H9 (cell line): Measurements from ENCODE around the gene TMEM125. TPM values are rescaled to one million over a fixed set of nuclear protein-coding genes. Genes with fewer than 3 reads are reported as not detected.

Experiments
- DNase-seq: peaks from one replicate; pipeline ENCODE4 v3.0.0-alpha.2; 2017
- H2AFZ ChIP-seq: one replicate; pipeline ENCODE4 v1.6.1; 2013; ENCODE audit warnings: mild to moderate bottlenecking, low read length, control low read depth, moderate library complexity
- H2AK5ac ChIP-seq: 2 replicates; pipeline ENCODE4 v1.6.1; 2013; ENCODE audit warnings: low read length, control low read depth, mixed read lengths; ENCODE audit not compliant: insufficient read length
- H2BK120ac ChIP-seq: one replicate; pipeline ENCODE4 v1.6.1; 2013; ENCODE audit warnings: low read depth, mild to moderate bottlenecking, low read length, control low read depth, inconsistent platforms; ENCODE audit not compliant: poor library complexity, severe bottlenecking
- H2BK12ac ChIP-seq: 2 replicates; pipeline ENCODE4 v1.6.1; 2013; ENCODE audit warnings: low read length, control low read depth, mixed read lengths, low read depth; ENCODE audit not compliant: insufficient read length
- H2BK15ac ChIP-seq: 2 replicates; pipeline ENCODE4 v1.6.1; 2013; ENCODE audit warnings: low read depth, low read length, control low read depth
- H2BK20ac ChIP-seq: one replicate; pipeline ENCODE4 v1.6.1; 2013; ENCODE audit warnings: low read depth, mild to moderate bottlenecking, low read length, control low read depth, inconsistent platforms; ENCODE audit not compliant: poor library complexity, severe bottlenecking
- H2BK5ac ChIP-seq: 2 replicates; pipeline ENCODE4 v1.6.1; 2013; ENCODE audit warnings: low read length, control low read depth, mixed read lengths; ENCODE audit not compliant: insufficient read length
- H3K14ac ChIP-seq: 2 replicates; pipeline ENCODE4 v1.6.1; 2013; ENCODE audit warnings: low read length, control low read depth; ENCODE audit not compliant: insufficient read depth
- H3K18ac ChIP-seq: 2 replicates; pipeline ENCODE4 v1.6.1; 2013; ENCODE audit warnings: low read depth, mild to moderate bottlenecking, mixed read lengths, low read length, control low read depth; ENCODE audit not compliant: insufficient read length
- H3K23ac ChIP-seq: 2 replicates; pipeline ENCODE4 v1.6.1; 2013; ENCODE audit warnings: low read length, control low read depth, mixed read lengths, low read depth; ENCODE audit not compliant: insufficient read length
- H3K23me2 ChIP-seq: 2 replicates; pipeline ENCODE4 v1.6.1; 2013; ENCODE audit warnings: low read depth, mild to moderate bottlenecking, mixed read lengths, low read length, control low read depth; ENCODE audit not compliant: insufficient read length, poor library complexity, severe bottlenecking
- H3K27ac ChIP-seq: 2 replicates; pipeline ENCODE4 v1.5.1; 2013; ENCODE audit warnings: low read length, control low read depth, mixed read lengths, low read depth; ENCODE audit not compliant: insufficient read length
- H3K27me3 ChIP-seq: 2 replicates; pipeline ENCODE4 v1.6.1; 2013; ENCODE audit warnings: low read length, control low read depth, inconsistent platforms; ENCODE audit not compliant: insufficient read depth
- H3K4ac ChIP-seq: 2 replicates; pipeline ENCODE4 v1.6.1; 2013; ENCODE audit warnings: low read depth, mild to moderate bottlenecking, control low read depth, inconsistent platforms, low read length, moderate library complexity
- H3K4me1 ChIP-seq: 2 replicates; pipeline ENCODE4 v1.6.1; 2013; ENCODE audit warnings: low read length, control low read depth, inconsistent platforms; ENCODE audit not compliant: insufficient read depth
- H3K4me2 ChIP-seq: 2 replicates; pipeline ENCODE4 v1.6.1; 2013; ENCODE audit warnings: low read length, control low read depth, mixed read lengths; ENCODE audit not compliant: insufficient read length, insufficient read depth
- H3K56ac ChIP-seq: 2 replicates; pipeline ENCODE4 v1.6.1; 2013; ENCODE audit warnings: low read depth, mild to moderate bottlenecking, mixed read lengths, low read length, control low read depth; ENCODE audit not compliant: insufficient read length
- H3K79me1 ChIP-seq: 2 replicates; pipeline ENCODE4 v1.6.1; 2013; ENCODE audit warnings: low read depth, mild to moderate bottlenecking, moderate library complexity, low read length, control low read depth, inconsistent platforms; ENCODE audit not compliant: insufficient read depth, poor library complexity, severe bottlenecking
- H3K79me2 ChIP-seq: 2 replicates; pipeline ENCODE4 v1.6.1; 2013; ENCODE audit warnings: low read length, control low read depth, inconsistent platforms; ENCODE audit not compliant: insufficient read depth
- H3K9ac ChIP-seq: 2 replicates; pipeline ENCODE4 v1.6.1; 2013; ENCODE audit warnings: low read length, control low read depth, mixed read lengths; ENCODE audit not compliant: insufficient read length; ENCODE audit errors: extremely low read depth
- H3K9me3 ChIP-seq: one replicate; pipeline ENCODE4 v1.6.1; 2013; ENCODE audit warnings: low read depth, low read length, inconsistent platforms; ENCODE audit not compliant: control insufficient read depth
- H3T11ph ChIP-seq: one replicate; pipeline ENCODE4 v1.6.1; 2013; ENCODE audit warnings: mild to moderate bottlenecking, low read length, control low read depth, inconsistent platforms
- H4K20me1 ChIP-seq: one replicate; pipeline ENCODE4 v1.6.1; 2013; ENCODE audit not compliant: control insufficient read depth, insufficient read length, insufficient read depth
- H4K5ac ChIP-seq: 2 replicates; pipeline ENCODE4 v1.6.1; 2013; ENCODE audit warnings: low read depth, mild to moderate bottlenecking, mixed read lengths, low read length, control low read depth; ENCODE audit not compliant: insufficient read length
- H4K8ac ChIP-seq: replicated peaks from 2 replicates; pipeline ENCODE4 v1.6.1; 2013; ENCODE audit warnings: low read length, control low read depth, mixed read lengths, low read depth; ENCODE audit not compliant: insufficient read length
- H4K91ac ChIP-seq: 2 replicates; pipeline ENCODE4 v1.6.1; 2013; ENCODE audit warnings: low read depth, mild to moderate bottlenecking, moderate library complexity, mixed read lengths, low read length, control low read depth; ENCODE audit not compliant: insufficient read length
- H3K27ac Mint-ChIP-seq, 3 experiments: 2 replicates in 2 of 3; 3 replicates in 1 of 3; pipeline ENCODE4 v1.8.0; 2020 to 2021; ENCODE audit warnings: mixed read lengths in 3 of 3, mild to moderate bottlenecking in 1 of 3, moderate library complexity in 1 of 3
- H3K27me3 Mint-ChIP-seq: 2 replicates; pipeline ENCODE4 v1.8.0; 2021; ENCODE audit warnings: low read depth, mild to moderate bottlenecking, moderate library complexity, mixed read lengths
- H3K36me3 Mint-ChIP-seq, 3 experiments: 2 replicates in 2 of 3; 3 replicates in 1 of 3; pipeline ENCODE4 v1.8.0; 2020 to 2021; ENCODE audit warnings: low read depth in 3 of 3, mixed read lengths in 3 of 3; ENCODE audit not compliant: insufficient read depth in 1 of 3
- H3K4me1 Mint-ChIP-seq, 2 experiments: 2 replicates each; pipeline ENCODE4 v1.8.0; 2020; ENCODE audit warnings: mixed read lengths in 2 of 2
- H3K4me3 Mint-ChIP-seq, 2 experiments: 2 replicates in 1 of 2; 3 replicates in 1 of 2; pipeline ENCODE4 v1.8.0; 2020 to 2021; ENCODE audit warnings: mild to moderate bottlenecking in 2 of 2, mixed read lengths in 2 of 2, moderate library complexity in 1 of 2
- H3K9me3 Mint-ChIP-seq, 2 experiments: 2 replicates in 1 of 2; 3 replicates in 1 of 2; pipeline ENCODE4 v1.8.0; 2020; ENCODE audit warnings: mild to moderate bottlenecking in 2 of 2, mixed read lengths in 2 of 2, moderate library complexity in 1 of 2
- CTCF ChIP-seq: fragments of 200-600 bp; sonication (generic); conservative IDR thresholded peaks from 3 replicates; pipeline ENCODE4 v1.8.0; 2021; ENCODE audit warnings: antibody characterized with exemption, mild to moderate bottlenecking
- WGBS: extraction: QIAGEN DNeasy Blood & Tissue Kit; methylation state at CpG from one replicate; pipeline ENCODE4 v1.1.7; 2013; ENCODE audit warnings: missing lambda C conversion rate, low lambda C conversion rate, mixed read lengths; ENCODE audit not compliant: insufficient read length; ENCODE audit errors: extremely low coverage; 5-methylcytosine and 5-hydroxymethylcytosine counted together
- total RNA-seq: library from RNA; stranded (reverse); gene quantifications from 2 replicates; pipeline ENCODE4 v1.2.1, GENCODE V29; 2021

Gene TMEM125
- total RNA-seq, 1 experiment from 2014 or later, result 19.6 TPM

GRCh38 chr1:43280692-43281091 lies 10.9 kb downstream of the TMEM125 start:
- no peaks in the 10 kb centered on the region for H3K9me3 ChIP-seq
- no peak for TF ChIP-seq CTCF
- Mint-ChIP-seq H3K36me3 (peaks cover 0 to 15% (median 4%) of the 10 kb centered on the region in 3 experiments; a peak in 4 of 7 replicates), H3K27ac (no peak overlapping the region), H3K4me3 (no peak overlapping the region), H3K9me3 (no peaks in the 10 kb centered on the region), H3K27me3 (no peaks in the 10 kb centered on the region; the same call in 1 of the 2 replicates), H3K4me1 (peaks cover 17 to 18% of the 10 kb centered on the region in 2 experiments)
- H2BK120ac ChIP-seq, result no peak overlapping the region
- H2BK5ac ChIP-seq, result no peak overlapping the region
- H2BK15ac ChIP-seq, result no peak overlapping the region
- no peak overlapping the region for H3K4ac ChIP-seq
- no peaks in the 10 kb centered on the region for H3K79me2 ChIP-seq
- no peak overlapping the region for H3K4me2 ChIP-seq
- H3K27me3 ChIP-seq, result no peaks in the 10 kb centered on the region
- peaks cover 3% of the 10 kb centered on the region for H3K23me2 ChIP-seq
- no peak overlapping the region for H2BK12ac ChIP-seq
- H3K14ac ChIP-seq, result no peak overlapping the region
- H3K79me1 ChIP-seq, result no peaks in the 10 kb centered on the region
- no peak overlapping the region for H3K27ac ChIP-seq
- peaks cover 7% of the 10 kb centered on the region; the same call in 1 of the 2 replicates for H3K4me1 ChIP-seq
- H2AFZ ChIP-seq, result no peak overlapping the region
- H3K18ac ChIP-seq, result no peak overlapping the region
- H2AK5ac ChIP-seq, result no peak overlapping the region
- no peak overlapping the region for H4K8ac ChIP-seq
- no peak for DNase-seq
- no peak overlapping the region for H3K9ac ChIP-seq
- WGBS, result no CpG with 5 or more reads among the region's 2 CpGs
- H2BK20ac ChIP-seq, result no peak overlapping the region
- H3T11ph ChIP-seq, result no peak overlapping the region
- no peak overlapping the region for H4K5ac ChIP-seq
- H3K23ac ChIP-seq, result no peak overlapping the region
- no peak overlapping the region for H3K56ac ChIP-seq
- H4K91ac ChIP-seq, result no peak overlapping the region
- no peaks in the 10 kb centered on the region for H4K20me1 ChIP-seq
